Hepatocyte (in vitro differentiated cells): ENCODE data around the gene IKZF1. TPM values are rescaled to one million over a fixed set of nuclear protein-coding genes. Genes with fewer than 3 reads are reported as not detected.

Experiments
- DNase-seq: peaks from one replicate; pipeline ENCODE4 v3.0.0-alpha.2; 2016; ENCODE audit warnings: low spot score
- H2AFZ ChIP-seq: fragments of 200-600 bp; sonication (generic); 2 replicates; pipeline ENCODE4 v1.6.0; 2016; ENCODE audit warnings: antibody characterized with exemption, mild to moderate bottlenecking
- H3K27ac ChIP-seq: fragments of 200-600 bp; sonication (generic); 2 replicates; pipeline ENCODE4 v1.5.1; 2016; ENCODE audit warnings: mild to moderate bottlenecking
- H3K27me3 ChIP-seq: fragments of 200-600 bp; sonication (generic); 2 replicates; pipeline ENCODE4 v1.6.1; 2016
- H3K36me3 ChIP-seq: fragments of 200-600 bp; sonication (generic); replicated peaks from 2 replicates; pipeline ENCODE4 v1.5.1; 2016; ENCODE audit warnings: low read depth; ENCODE audit not compliant: insufficient read depth
- H3K4me1 ChIP-seq: fragments of 200-600 bp; sonication (generic); 2 replicates; pipeline ENCODE4 v1.5.1; 2016; ENCODE audit warnings: mild to moderate bottlenecking, moderate library complexity; ENCODE audit not compliant: insufficient read depth
- H3K4me2 ChIP-seq: fragments of 200-600 bp; sonication (generic); 2 replicates; pipeline ENCODE4 v1.6.0; 2016
- H3K4me3 ChIP-seq: fragments of 200-600 bp; sonication (generic); 2 replicates; pipeline ENCODE4 v1.5.1; 2016; ENCODE audit warnings: mild to moderate bottlenecking
- H3K79me2 ChIP-seq: fragments of 200-600 bp; sonication (generic); 2 replicates; pipeline ENCODE4 v1.6.0; 2017; ENCODE audit warnings: mild to moderate bottlenecking
- H3K9me2 ChIP-seq: fragments of 200-600 bp; sonication (generic); replicated peaks from 2 replicates; pipeline ENCODE4 v1.6.0; 2017; ENCODE audit warnings: mild to moderate bottlenecking; ENCODE audit not compliant: insufficient read depth
- H3K9me3 ChIP-seq: fragments of 200-600 bp; sonication (generic); 2 replicates; pipeline ENCODE4 v1.5.1; 2016; ENCODE audit warnings: low read depth, mild to moderate bottlenecking
- H4K20me1 ChIP-seq: fragments of 200-600 bp; sonication (generic); 2 replicates; pipeline ENCODE4 v1.6.0; 2016; ENCODE audit warnings: mild to moderate bottlenecking; ENCODE audit not compliant: insufficient read depth, poor library complexity, severe bottlenecking
- EZH2 ChIP-seq: fragments of 200-600 bp; sonication (generic); IDR thresholded peaks from 2 replicates; pipeline ENCODE4 v1.6.1; 2016; ENCODE audit warnings: antibody characterized with exemption, mild to moderate bottlenecking, borderline replicate concordance
- EZH2phosphoT487 ChIP-seq: fragments of 200-600 bp; sonication (generic); IDR thresholded peaks from one replicate; pipeline ENCODE4 v1.6.1; 2018; ENCODE audit warnings: antibody characterized with exemption, mild to moderate bottlenecking, low read depth, moderate library complexity; ENCODE audit not compliant: unreplicated experiment, severe bottlenecking
- WGBS: methylation state at CpG from one replicate; pipeline ENCODE4 v1.1.6; 2016; ENCODE audit warnings: low lambda C conversion rate; ENCODE audit errors: missing lambda C conversion rate; 5-methylcytosine and 5-hydroxymethylcytosine counted together
- polyA plus RNA-seq: library from polyadenylated mRNA; unstranded; fragments of >200 nt; fragmentation: Nextera tagmentation; extraction: Ambion mirVana; gene quantifications from 2 replicates; pipeline ENCODE4 v1.2.1, GENCODE V29; 2016
- total RNA-seq: library from RNA; depleted of rRNA; stranded (reverse); fragments of >200 nt; gene quantifications from 2 replicates; pipeline ENCODE4 v1.2.3, GENCODE V29; 2014
- TF ChIP-seq, protein P1 (sequence below): fragments of 200-600 bp; sonication (generic); IDR thresholded peaks from 2 replicates; pipeline ENCODE4 v1.5.1; 2016; ENCODE audit warnings: antibody characterized with exemption, mild to moderate bottlenecking; ENCODE audit not compliant: poor library complexity

Gene IKZF1
- total and polyA plus RNA-seq, 2 experiments from 2014 or later: 0.16 to 0.47 TPM

DNA sequence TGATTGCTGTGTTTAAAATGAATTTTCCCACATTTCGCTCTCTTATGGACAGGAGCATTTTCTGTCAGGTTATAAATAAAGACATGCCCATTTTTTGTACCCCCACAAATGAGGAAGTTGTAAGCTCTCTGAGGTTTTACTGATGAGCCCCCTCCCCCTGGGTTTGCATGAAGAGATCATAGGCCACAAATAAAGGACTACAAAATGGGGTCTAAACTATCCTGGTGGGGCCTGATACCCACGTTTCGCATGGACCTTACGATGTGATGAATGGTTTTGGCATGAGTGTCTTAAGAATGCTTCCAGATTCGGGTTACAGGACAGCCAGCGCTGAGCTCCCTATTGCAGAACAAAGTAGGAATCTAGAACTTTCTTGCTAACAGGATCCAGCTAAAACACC lies 5.8 kb downstream of the IKZF1 start:
- Histone ChIP-seq H3K9me2 (no peaks in the 10 kb centered on the region), H4K20me1 (no peaks in the 10 kb centered on the region), H3K4me1 (no peaks in the 10 kb centered on the region), H3K27me3 (peaks cover 72% of the 10 kb centered on the region), H2AFZ (no peak overlapping the region), H3K79me2 (no peaks in the 10 kb centered on the region), H3K4me3 (no peak overlapping the region), H3K36me3 (no peaks in the 10 kb centered on the region), H3K27ac (no peak overlapping the region), H3K9me3 (no peaks in the 10 kb centered on the region), H3K4me2 (no peak overlapping the region)
- no peak for DNase-seq
- no peak for TF ChIP-seq EZH2phosphoT487
- TF ChIP-seq, protein P1, sequence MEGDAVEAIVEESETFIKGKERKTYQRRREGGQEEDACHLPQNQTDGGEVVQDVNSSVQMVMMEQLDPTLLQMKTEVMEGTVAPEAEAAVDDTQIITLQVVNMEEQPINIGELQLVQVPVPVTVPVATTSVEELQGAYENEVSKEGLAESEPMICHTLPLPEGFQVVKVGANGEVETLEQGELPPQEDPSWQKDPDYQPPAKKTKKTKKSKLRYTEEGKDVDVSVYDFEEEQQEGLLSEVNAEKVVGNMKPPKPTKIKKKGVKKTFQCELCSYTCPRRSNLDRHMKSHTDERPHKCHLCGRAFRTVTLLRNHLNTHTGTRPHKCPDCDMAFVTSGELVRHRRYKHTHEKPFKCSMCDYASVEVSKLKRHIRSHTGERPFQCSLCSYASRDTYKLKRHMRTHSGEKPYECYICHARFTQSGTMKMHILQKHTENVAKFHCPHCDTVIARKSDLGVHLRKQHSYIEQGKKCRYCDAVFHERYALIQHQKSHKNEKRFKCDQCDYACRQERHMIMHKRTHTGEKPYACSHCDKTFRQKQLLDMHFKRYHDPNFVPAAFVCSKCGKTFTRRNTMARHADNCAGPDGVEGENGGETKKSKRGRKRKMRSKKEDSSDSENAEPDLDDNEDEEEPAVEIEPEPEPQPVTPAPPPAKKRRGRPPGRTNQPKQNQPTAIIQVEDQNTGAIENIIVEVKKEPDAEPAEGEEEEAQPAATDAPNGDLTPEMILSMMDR: no peak
- 83% methylated on average over 6 of the region's 6 CpGs for WGBS

DNA sequence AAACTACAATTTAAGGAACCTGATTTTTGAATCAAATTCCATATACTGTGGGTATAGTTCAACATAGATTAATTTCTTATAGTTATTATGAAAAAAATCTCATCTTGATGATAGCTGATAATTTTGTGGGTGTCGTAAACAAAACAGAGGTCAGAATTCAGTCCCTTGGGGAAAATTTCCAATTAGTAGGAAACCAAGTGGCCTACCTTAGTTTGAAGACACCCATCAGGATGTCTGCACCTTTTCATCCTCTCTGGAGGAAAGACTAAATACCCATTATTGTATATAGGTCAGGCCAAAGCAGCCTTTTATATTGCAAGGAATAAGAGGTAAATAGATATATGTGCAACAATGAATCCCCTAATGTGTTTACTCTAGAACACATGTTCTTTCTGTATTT lies 6.4 kb downstream of the IKZF1 start:
- Histone ChIP-seq H4K20me1 (no peaks in the 10 kb centered on the region), H3K36me3 (no peaks in the 10 kb centered on the region), H3K4me3 (no peak overlapping the region), H3K27ac (no peak overlapping the region), H2AFZ (no peak overlapping the region), H3K9me3 (no peaks in the 10 kb centered on the region), H3K27me3 (peaks cover 67% of the 10 kb centered on the region), H3K9me2 (no peaks in the 10 kb centered on the region), H3K79me2 (no peaks in the 10 kb centered on the region), H3K4me1 (no peaks in the 10 kb centered on the region), H3K4me2 (no peak overlapping the region)
- no peak for TF ChIP-seq EZH2phosphoT487
- TF ChIP-seq EZH2: no peak
- TF ChIP-seq, protein P1: no peak
- DNase-seq: no peak
- 96% methylated on average over 1 of the region's 1 CpG for WGBS

DNA sequence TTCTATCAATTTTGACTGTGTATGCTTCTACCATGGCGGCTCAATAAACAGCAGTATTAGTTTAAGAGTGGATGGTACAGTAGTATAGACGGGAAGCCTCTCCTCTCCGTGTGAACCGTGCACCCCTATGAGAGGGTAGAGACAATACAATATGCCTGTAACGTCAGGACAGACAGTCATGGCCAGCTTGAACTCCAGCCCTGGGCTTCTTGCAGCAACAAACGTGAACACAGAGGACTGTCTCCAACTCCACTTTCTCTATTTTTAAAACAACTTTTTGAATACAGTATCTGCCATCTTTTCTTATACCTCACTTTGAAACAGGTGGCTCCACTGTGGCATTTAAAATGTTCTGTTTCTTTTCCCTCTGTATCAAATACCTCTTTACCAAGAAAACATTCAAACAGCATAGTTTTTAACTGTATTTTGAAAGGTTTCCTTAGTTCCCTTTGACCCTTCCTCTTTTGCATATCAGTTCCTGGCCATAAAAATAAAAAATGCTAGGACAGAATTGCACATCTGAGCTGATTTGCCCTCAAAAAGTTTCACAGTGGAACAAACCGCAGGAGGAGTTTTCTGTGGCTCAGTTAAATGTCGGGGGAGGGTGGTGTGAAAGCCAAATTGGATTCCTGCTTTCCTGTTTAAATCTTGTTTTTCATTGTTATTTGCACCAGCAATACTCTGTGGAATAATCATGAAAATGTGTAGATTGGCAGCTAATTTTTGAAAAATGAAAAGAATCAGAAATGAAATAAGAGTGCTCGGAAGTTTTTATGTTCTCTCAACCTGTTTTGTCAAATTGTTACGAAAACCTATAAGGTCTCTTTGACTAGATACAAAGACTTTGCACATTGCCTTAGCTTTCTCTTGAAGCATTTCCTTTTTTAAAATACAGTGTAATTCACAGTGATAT lies 8.0 kb downstream of the IKZF1 start:
- H3K4me3 ChIP-seq: no peak overlapping the region
- no peak overlapping the region for H3K4me2 ChIP-seq
- no peaks in the 10 kb centered on the region for H3K9me2 ChIP-seq
- H3K36me3 ChIP-seq: no peaks in the 10 kb centered on the region
- no peaks in the 10 kb centered on the region for H3K4me1 ChIP-seq
- TF ChIP-seq EZH2: no peak
- TF ChIP-seq EZH2phosphoT487: no peak
- TF ChIP-seq, protein P1: no peak
- no peaks in the 10 kb centered on the region for H3K79me2 ChIP-seq
- H2AFZ ChIP-seq: no peak overlapping the region
- H3K27ac ChIP-seq: no peak overlapping the region
- DNase-seq: no peak
- H3K9me3 ChIP-seq: no peaks in the 10 kb centered on the region
- no peaks in the 10 kb centered on the region for H4K20me1 ChIP-seq
- H3K27me3 ChIP-seq: peaks cover 54% of the 10 kb centered on the region
- 78% methylated on average over 10 of the region's 10 CpGs for WGBS
